ENCODE results near the gene ALOX12.

DNA sequence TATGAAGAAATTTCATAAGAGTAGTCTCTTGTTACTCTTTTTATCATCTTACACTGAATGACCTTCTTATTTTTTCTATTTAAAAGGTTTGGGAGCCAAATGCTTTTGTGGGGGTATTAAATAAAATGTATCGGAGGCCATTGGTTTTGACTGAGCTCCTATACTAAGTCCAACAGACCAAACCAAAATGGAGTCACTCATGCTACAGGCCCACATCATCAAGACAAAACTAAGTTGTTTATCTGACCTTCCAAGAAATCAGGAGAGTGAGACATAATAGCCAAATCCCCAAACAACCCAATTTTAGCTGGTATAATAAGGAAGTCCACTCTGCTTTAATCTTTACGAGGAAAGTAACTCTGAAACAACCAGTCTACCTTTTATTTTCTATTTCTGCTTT lies 48.1 kb upstream of the ALOX12 start:
- TF ChIP-seq, protein P1, sequence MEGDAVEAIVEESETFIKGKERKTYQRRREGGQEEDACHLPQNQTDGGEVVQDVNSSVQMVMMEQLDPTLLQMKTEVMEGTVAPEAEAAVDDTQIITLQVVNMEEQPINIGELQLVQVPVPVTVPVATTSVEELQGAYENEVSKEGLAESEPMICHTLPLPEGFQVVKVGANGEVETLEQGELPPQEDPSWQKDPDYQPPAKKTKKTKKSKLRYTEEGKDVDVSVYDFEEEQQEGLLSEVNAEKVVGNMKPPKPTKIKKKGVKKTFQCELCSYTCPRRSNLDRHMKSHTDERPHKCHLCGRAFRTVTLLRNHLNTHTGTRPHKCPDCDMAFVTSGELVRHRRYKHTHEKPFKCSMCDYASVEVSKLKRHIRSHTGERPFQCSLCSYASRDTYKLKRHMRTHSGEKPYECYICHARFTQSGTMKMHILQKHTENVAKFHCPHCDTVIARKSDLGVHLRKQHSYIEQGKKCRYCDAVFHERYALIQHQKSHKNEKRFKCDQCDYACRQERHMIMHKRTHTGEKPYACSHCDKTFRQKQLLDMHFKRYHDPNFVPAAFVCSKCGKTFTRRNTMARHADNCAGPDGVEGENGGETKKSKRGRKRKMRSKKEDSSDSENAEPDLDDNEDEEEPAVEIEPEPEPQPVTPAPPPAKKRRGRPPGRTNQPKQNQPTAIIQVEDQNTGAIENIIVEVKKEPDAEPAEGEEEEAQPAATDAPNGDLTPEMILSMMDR (IDR thresholded peaks at IDR 0.05): no peak
- no peak for TF ChIP-seq POLR2A (IDR thresholded peaks at IDR 0.05)
